H4 (cell line): ENCODE results near the gene UNC13B. TPM values are rescaled to one million over a fixed set of nuclear protein-coding genes. Genes with fewer than 3 reads are reported as not detected.
"Not testable (repeated sequence)": the region's sequence is repeated elsewhere in the genome, so short reads cannot be mapped to it uniquely, and the experiment has no call there.

Experiments
- DNase-seq: peaks from one replicate; pipeline ENCODE4 v3.0.0-alpha.2; 2015; ENCODE audit warnings: low spot score
- total RNA-seq: library from RNA; depleted of rRNA; stranded (reverse); fragments of >200 nt; shearing (Covaris generic); gene quantifications from 2 replicates; pipeline ENCODE4 v1.2.3, GENCODE V29; 2014

UNC13B gene
- total RNA-seq, 1 experiment from 2014 or later: 7.8 TPM

- DNase-seq: no peak
Measured at GRCh38 chr9:35163413-35163812, 1.6 kb downstream of the UNC13B start.

GRCh38 chr9:35164711-35165110 is 2.9 kb downstream of the UNC13B start:
- DNase-seq: peak; percentile 19

DNA sequence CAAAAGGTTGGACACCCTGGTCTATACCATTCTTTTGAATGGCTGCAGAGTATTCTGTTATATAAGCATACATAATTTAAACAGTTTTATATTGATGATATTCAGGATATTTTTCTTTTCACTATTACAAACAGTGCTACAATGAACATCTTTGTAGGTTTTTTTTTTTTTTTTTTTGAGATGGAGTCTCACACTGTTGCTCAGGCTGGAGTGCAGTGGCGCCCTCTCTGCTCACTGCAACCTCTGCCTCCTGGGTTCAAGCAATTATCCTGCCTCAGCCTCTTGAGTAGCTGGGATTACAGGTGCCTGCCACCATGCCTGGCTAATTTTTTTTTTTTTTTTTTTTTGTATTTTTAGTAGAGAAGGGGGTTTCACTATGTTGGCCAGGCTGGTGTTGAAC is 5.6 kb downstream of the UNC13B start:
- DNase-seq: not testable (repeated sequence)

DNA sequence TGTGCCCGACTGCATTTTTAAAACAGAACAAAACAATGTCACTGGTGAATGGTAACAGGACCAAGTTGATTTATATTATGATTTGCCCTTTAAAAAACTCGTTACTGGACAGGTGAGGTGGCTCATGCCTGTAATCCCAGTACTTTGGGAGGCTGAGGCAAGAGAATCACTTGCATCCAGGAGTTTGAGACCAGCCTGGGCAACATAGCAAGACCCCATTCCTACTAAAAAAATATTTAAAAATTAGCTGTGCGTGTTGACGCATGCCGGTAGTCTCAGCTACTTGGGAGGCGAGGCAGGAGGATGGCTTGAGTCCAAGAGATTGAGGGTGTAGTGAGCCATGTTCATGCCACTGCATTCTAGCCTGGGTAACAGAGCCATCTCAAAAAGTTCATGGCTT is 7.2 kb downstream of the UNC13B start:
- DNase-seq: no peak

GRCh38 chr9:35172878-35173277 is 11.1 kb downstream of the UNC13B start:
- no peak for DNase-seq

- no peak for DNase-seq
Measured at GRCh38 chr9:35177520-35177919, 15.7 kb downstream of the UNC13B start.

- DNase-seq: no peak
Measured at GRCh38 chr9:35179347-35180280, 17.8 kb downstream of the UNC13B start.

DNA sequence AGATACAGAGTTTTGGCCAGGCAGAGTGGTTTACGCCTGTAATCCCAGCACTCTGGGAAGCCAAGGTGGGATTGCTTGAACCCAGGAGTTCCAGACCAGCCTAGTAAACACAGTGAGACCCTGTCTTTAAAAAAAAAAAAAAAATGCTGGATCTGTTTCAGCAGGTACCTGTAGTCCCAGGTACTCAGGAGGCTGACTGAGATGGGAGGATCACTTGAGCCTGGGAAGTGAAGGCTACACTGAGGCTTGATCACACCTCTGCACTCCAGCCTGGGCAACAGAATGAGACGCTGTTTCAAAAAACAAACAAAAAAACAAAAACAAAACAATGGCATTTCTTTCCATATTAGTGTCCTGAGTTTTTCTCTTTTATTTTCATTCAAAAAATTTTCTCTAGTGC is 19.0 kb downstream of the UNC13B start:
- DNase-seq: no peak

DNA sequence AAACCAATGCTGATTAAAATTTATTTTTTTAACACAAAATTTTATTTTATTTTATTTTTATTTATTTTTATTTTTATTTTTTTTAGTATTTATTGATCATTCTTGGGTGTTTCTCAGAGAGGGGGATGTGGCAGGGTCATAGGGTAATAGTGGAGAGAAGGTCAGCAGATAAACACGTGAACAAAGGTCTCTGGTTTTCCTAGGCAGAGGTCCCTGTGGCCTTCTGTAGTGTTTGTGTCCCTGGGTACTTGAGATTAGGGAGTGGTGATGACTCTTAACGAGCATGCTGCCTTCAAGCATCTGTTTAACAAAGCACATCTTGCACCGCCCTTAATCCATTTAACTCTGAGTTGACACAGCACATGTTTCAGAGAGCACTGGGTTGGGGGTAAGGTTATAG is 20.6 kb downstream of the UNC13B start:
- not testable (repeated sequence) for DNase-seq

- DNase-seq: not testable (repeated sequence)
Measured at GRCh38 chr9:35182996-35183754, 21.4 kb downstream of the UNC13B start.

DNA sequence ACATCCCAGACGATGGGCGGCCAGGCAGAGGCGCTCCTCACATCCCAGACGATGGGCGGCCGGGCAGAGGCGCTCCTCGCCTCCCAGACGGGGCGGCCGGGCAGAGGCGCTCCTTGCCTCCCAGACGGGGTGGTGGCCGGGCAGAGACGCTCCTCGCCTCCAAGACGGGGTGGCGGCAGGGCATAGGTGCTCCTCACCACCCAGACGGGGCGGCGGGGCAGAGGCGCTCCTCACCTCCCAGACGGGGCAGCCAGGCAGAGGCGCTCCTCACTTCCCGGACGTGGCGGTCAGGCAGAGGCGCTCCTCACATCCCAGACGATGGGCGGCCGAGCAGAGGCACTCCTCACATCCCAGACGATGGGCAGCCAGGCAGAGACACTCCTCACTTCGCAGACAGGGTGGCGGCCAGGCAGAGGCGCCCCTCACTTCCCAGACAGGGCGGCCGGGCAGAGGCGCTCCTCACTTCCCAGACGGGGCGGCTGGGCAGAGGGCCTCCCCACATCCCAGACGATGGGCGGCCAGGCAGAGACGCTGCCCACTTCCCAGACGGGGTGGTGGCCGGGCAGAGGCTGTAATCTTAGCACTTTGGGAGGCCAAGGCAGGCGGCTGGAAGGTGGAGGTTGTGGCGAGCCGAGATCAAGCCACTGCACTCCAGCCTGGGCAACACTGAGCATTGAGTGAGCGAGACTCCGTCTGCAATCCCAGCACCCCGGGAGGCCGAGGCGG is 22.1 kb downstream of the UNC13B start:
- not testable (repeated sequence) for DNase-seq

DNA sequence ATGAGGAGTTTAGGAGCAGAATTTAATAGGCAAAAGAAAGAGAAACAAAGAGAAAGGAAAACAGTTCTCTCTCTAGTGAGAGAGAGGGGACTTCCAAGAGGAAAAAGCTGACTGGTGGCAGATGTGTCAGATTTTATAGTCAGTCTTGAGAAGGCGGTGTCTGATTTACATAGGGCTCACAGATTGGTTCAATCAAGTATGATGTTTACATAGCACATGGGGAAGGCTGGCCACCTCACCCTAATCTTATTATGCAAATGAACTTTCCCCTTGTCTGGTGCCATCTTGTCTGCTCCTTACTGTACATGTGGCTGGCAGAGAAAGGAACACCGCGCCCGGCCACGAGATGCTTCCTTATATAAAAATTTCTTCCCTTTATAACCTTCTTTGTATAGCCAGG is 24.7 kb downstream of the UNC13B start:
- no peak for DNase-seq

DNA sequence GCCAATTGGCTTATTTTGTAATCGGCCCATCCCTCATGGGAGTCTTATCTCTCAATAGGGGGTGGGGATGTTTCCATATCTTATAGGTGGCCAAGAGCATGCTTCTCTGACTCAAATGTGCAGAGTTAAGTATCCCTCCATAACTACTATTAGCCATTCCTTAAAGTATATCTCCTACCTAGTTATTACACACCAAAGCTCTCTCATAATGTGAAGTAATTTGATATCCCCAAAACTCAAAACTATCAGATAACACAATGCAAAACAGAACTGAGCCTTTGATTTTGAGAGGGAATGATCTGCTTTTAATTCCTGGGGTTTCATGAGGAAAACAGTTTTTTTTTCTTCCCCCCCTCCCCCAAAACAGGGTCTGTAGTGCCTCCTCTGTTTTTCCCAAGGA is 28.4 kb downstream of the UNC13B start:
- DNase-seq: no peak

- no peak for DNase-seq
Measured at GRCh38 chr9:35191105-35191504, 29.3 kb downstream of the UNC13B start.

DNA sequence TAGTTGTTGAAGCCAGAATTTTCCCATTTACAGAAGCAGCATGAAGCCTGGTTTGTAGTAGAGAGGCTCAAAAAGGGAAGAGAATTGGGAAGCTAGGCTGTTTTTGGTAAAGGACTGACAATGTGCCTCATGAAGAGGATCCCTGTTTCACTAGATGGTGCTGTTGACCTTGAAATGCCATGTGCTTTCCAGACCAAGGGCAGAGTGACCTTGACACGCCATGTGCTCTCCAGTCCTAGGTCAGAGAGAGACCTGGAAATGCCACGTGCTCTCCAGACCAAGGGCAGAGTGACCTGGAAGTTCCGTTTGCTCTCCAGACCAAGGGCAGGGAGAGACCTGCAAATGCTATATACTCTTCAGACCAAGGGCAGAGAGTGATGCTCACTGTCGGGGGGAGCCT is 32.0 kb downstream of the UNC13B start:
- DNase-seq: no peak

DNA sequence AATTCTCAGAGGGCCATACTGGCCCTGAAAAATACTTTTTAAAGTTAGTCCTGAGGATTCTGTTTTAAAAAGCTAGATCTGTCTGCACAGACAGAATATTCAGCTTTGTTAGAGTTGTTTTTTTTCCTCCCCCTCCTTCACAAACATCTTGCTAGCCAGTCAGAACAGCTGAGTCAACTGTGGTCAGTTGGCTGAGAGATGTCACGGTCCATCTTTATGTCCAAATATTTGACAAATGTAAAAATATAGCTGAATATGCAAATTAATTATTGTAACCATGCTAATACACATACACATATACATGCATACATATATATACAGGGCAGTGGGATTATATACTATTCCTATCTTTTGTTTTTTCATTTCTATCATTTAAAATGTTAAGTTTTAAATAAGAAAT is 33.9 kb downstream of the UNC13B start:
- no peak for DNase-seq

- no peak for DNase-seq
Measured at GRCh38 chr9:35198191-35198590, 36.4 kb downstream of the UNC13B start.

GRCh38 chr9:35203528-35203927 is 41.7 kb downstream of the UNC13B start:
- no peak for DNase-seq

- no peak for DNase-seq
Measured at GRCh38 chr9:35205340-35205739, 43.5 kb downstream of the UNC13B start.

DNA sequence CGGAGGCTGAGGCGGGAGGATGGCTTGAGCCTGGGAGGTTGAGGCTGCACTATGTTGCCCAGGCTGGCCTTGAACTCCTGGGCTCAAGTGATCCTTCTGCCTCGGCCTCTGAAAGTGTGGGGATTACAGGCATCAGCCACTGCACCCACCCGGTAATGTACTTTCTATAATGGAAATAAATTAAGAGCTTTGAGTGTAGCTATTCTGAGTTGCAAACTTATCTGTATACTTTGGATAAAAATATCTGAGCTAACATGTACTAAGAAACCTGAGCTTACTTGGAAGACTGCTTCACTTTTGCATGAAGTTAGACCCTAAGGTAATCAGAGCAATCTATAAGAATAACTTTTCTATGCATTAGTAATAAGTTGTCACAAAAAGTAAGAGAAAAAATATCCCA is 50.0 kb downstream of the UNC13B start:
- DNase-seq: no peak

- DNase-seq: no peak
Measured at GRCh38 chr9:35220659-35221338, 59.0 kb downstream of the UNC13B start.

GRCh38 chr9:35225677-35226076 is 63.9 kb downstream of the UNC13B start:
- no peak for DNase-seq
